A549 (cell line): Measurements from ENCODE around the gene JMJD8. TPM values are rescaled to one million over a fixed set of nuclear protein-coding genes. Genes with fewer than 3 reads are reported as not detected.

Experiments
- CHD2 ChIP-seq: fragments of 150-350 bp; IDR thresholded peaks from 2 replicates; pipeline ENCODE4 v1.6.1; 2014; ENCODE audit warnings: low read length; ENCODE audit not compliant: partially characterized antibody
- EHMT2 ChIP-seq: fragments of 200-600 bp; sonication (generic); IDR thresholded peaks from 2 replicates; pipeline ENCODE4 v1.6.1; 2016; ENCODE audit warnings: antibody characterized with exemption, low read depth, mild to moderate bottlenecking, moderate library complexity
- ELK1 ChIP-seq: fragments of 150-350 bp; IDR thresholded peaks from 2 replicates; pipeline ENCODE4 v1.6.1; 2014; ENCODE audit warnings: low read depth, mild to moderate bottlenecking, low read length
- EP300 ChIP-seq, 2 experiments: fragments of >200 bp; sonication (Bioruptor Twin); formaldehyde crosslinking; IDR thresholded peaks; 2 replicates in 1 of 2; 3 replicates in 1 of 2; pipeline ENCODE4 v1.6.1; 2016 to 2017
- ESRRA ChIP-seq: fragments of 150-350 bp; IDR thresholded peaks from 2 replicates; pipeline ENCODE4 v1.6.1; 2014; ENCODE audit warnings: mild to moderate bottlenecking, low read length, borderline replicate concordance
- FOSL2 ChIP-seq, 2 experiments: fragments of 450-650 bp in 1 of 2; fragments of >200 bp in 1 of 2; sonication (Bioruptor Twin) in 1 of 2; formaldehyde crosslinking; IDR thresholded peaks; 2 replicates each; pipeline versions ENCODE4 v1.5.0 to v1.6.1; 2016 to 2020; ENCODE audit warnings: mild to moderate bottlenecking in 1 of 2, moderate library complexity in 1 of 2
- FOXS1 ChIP-seq: fragments of 250-450 bp; sonication (Bioruptor Pico); IDR thresholded peaks from 2 replicates; pipeline ENCODE4 v1.5.0; 2020; ENCODE audit warnings: mild to moderate bottlenecking, moderate library complexity
- JUN ChIP-seq, 2 experiments: fragments of >200 bp; sonication (Bioruptor Twin); formaldehyde crosslinking; IDR thresholded peaks; 2 replicates in 1 of 2; 3 replicates in 1 of 2; pipeline ENCODE4 v1.6.1; 2016 to 2017
- KDM1A ChIP-seq: fragments of 200-600 bp; sonication (generic); IDR thresholded peaks from 2 replicates; pipeline ENCODE4 v1.6.1; 2016; ENCODE audit warnings: low read depth, mild to moderate bottlenecking
- MYC ChIP-seq: IDR thresholded peaks from 2 replicates; pipeline ENCODE4 v1.6.1; 2012; ENCODE audit warnings: mild to moderate bottlenecking, inconsistent platforms, low read length, improper control_type of control experiment, borderline replicate concordance
- NFE2L2 ChIP-seq: fragments of 150-350 bp; conservative IDR thresholded peaks from 2 replicates; pipeline ENCODE4 v1.6.1; 2014; ENCODE audit warnings: low read length
- NPAS2 ChIP-seq: fragments of 250-450 bp; sonication (Bioruptor Pico); IDR thresholded peaks from 2 replicates; pipeline ENCODE4 v1.8.0; 2022; ENCODE audit warnings: mild to moderate bottlenecking, moderate library complexity, borderline replicate concordance
- NR3C1 ChIP-seq: fragments of >200 bp; sonication (Bioruptor Twin); formaldehyde crosslinking; IDR thresholded peaks from 3 replicates; pipeline ENCODE4 v1.6.1; 2017
- POLR2A ChIP-seq: IDR thresholded peaks from 2 replicates; pipeline ENCODE4 v1.6.1; 2012; ENCODE audit warnings: mild to moderate bottlenecking, low read length
- TFCP2L1 ChIP-seq: fragments of 250-450 bp; sonication (Bioruptor Pico); IDR thresholded peaks from 2 replicates; pipeline ENCODE4 v1.5.0; 2021; ENCODE audit warnings: mild to moderate bottlenecking
- TP53 ChIP-seq: fragments of 250-450 bp; sonication (Bioruptor Pico); IDR thresholded peaks from 2 replicates; pipeline ENCODE4 v1.5.0; 2021; ENCODE audit warnings: mild to moderate bottlenecking, moderate library complexity
- ZNF302 ChIP-seq: fragments of 250-450 bp; sonication (Bioruptor Pico); IDR thresholded peaks from 2 replicates; pipeline ENCODE4 v1.9.0; 2021; ENCODE audit warnings: inconsistent platforms, mild to moderate bottlenecking, moderate library complexity
- ZSCAN20 ChIP-seq: fragments of 250-450 bp; sonication (Bioruptor Pico); IDR thresholded peaks from 2 replicates; pipeline ENCODE4 v1.8.0; 2022; ENCODE audit warnings: mild to moderate bottlenecking, moderate library complexity
- polyA plus RNA-seq, 4 experiments: library from polyadenylated mRNA; depleted of rRNA in 3 of 4; stranded (reverse); fragments of >200 nt; fragmentation: RNase III in 1 of 4; extraction: RNeasy Plus Mini Kit Qiagen cat#74134 plus additional on column Dnase treatment in 1 of 4; gene quantifications; 2 replicates in 3 of 4; 3 replicates in 1 of 4; pipeline ENCODE4 v1.2.3, GENCODE V29; 2011 to 2017
- TF ChIP-seq, protein P1 (sequence below): fragments of 250-450 bp; sonication (Bioruptor Pico); IDR thresholded peaks from 2 replicates; pipeline ENCODE4 v1.5.0; 2021; ENCODE audit warnings: mild to moderate bottlenecking, moderate library complexity, borderline replicate concordance
- TF ChIP-seq, protein P2 (sequence below): IDR thresholded peaks from 2 replicates; pipeline ENCODE4 v1.6.1; 2012; ENCODE audit warnings: low read depth, borderline replicate concordance
- TF ChIP-seq, protein P3 (sequence below): fragments of >200 bp; sonication (Bioruptor Twin); formaldehyde crosslinking; IDR thresholded peaks from 3 replicates; pipeline ENCODE4 v1.5.1; 2016
- TF ChIP-seq, protein P4 (sequence below): fragments of >200 bp; sonication (Bioruptor Twin); formaldehyde crosslinking; IDR thresholded peaks from 2 replicates; pipeline ENCODE4 v1.6.1; 2016

The JMJD8 gene
- polyA plus RNA-seq, 2 of the 4 experiments (the other 2 are of a cell fraction), result 37.5 to 72.6 TPM

GRCh38 chr16:667780-668518 is 16.2 kb downstream of the JMJD8 start, which contains the start of gene RHOT2 (continued):
- TF ChIP-seq, protein P1, sequence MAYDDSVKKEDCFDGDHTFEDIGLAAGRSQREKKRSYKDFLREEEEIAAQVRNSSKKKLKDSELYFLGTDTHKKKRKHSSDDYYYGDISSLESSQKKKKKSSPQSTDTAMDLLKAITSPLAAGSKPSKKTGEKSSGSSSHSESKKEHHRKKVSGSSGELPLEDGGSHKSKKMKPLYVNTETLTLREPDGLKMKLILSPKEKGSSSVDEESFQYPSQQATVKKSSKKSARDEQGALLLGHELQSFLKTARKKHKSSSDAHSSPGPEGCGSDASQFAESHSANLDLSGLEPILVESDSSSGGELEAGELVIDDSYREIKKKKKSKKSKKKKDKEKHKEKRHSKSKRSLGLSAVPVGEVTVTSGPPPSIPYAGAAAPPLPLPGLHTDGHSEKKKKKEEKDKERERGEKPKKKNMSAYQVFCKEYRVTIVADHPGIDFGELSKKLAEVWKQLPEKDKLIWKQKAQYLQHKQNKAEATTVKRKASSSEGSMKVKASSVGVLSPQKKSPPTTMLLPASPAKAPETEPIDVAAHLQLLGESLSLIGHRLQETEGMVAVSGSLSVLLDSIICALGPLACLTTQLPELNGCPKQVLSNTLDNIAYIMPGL (CRISPR knock-in tag), result no peak
- TF ChIP-seq, protein P2, sequence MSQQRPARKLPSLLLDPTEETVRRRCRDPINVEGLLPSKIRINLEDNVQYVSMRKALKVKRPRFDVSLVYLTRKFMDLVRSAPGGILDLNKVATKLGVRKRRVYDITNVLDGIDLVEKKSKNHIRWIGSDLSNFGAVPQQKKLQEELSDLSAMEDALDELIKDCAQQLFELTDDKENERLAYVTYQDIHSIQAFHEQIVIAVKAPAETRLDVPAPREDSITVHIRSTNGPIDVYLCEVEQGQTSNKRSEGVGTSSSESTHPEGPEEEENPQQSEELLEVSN, result peak; percentile 83
- no peak for TF ChIP-seq CHD2
- TF ChIP-seq JUN (IDR thresholded peaks at IDR 0.05), result peak; percentile 57 to 93
- TF ChIP-seq, protein P3, sequence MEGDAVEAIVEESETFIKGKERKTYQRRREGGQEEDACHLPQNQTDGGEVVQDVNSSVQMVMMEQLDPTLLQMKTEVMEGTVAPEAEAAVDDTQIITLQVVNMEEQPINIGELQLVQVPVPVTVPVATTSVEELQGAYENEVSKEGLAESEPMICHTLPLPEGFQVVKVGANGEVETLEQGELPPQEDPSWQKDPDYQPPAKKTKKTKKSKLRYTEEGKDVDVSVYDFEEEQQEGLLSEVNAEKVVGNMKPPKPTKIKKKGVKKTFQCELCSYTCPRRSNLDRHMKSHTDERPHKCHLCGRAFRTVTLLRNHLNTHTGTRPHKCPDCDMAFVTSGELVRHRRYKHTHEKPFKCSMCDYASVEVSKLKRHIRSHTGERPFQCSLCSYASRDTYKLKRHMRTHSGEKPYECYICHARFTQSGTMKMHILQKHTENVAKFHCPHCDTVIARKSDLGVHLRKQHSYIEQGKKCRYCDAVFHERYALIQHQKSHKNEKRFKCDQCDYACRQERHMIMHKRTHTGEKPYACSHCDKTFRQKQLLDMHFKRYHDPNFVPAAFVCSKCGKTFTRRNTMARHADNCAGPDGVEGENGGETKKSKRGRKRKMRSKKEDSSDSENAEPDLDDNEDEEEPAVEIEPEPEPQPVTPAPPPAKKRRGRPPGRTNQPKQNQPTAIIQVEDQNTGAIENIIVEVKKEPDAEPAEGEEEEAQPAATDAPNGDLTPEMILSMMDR, result peak; percentile 86
- peak; percentile 73 for TF ChIP-seq POLR2A
- TF ChIP-seq ESRRA, result no peak
- TF ChIP-seq MYC, result peak; percentile 58
- TF ChIP-seq EHMT2, result no peak
- TF ChIP-seq EP300 (IDR thresholded peaks at IDR 0.05), result no peak
- TF ChIP-seq FOSL2 (IDR thresholded peaks at IDR 0.05), result no peak
- TF ChIP-seq FOSL2 (CRISPR knock-in tag; IDR thresholded peaks at IDR 0.05), result no peak
- TF ChIP-seq KDM1A, result no peak
- no peak for TF ChIP-seq ZNF302
- no peak for TF ChIP-seq NFE2L2
- TF ChIP-seq TFCP2L1 (CRISPR knock-in tag), result no peak
- no peak for TF ChIP-seq NR3C1
- TF ChIP-seq TP53, result no peak
- TF ChIP-seq FOXS1 (CRISPR knock-in tag), result no peak
- TF ChIP-seq, protein P4, sequence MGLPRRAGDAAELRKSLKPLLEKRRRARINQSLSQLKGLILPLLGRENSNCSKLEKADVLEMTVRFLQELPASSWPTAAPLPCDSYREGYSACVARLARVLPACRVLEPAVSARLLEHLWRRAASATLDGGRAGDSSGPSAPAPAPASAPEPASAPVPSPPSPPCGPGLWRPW, result no peak
- 0 out of 2 replicates have a peak, but pooled peaks have one; percentile 34 for TF ChIP-seq ELK1
- TF ChIP-seq ZSCAN20 (CRISPR knock-in tag), result no peak
- TF ChIP-seq NPAS2 (CRISPR knock-in tag), result no peak
